ENCODE results near the gene KRTAP4-8.

GRCh38 chr17:41061964-41062363, 36.0 kb downstream of the KRTAP4-8 start:
- TF ChIP-seq, protein P1, sequence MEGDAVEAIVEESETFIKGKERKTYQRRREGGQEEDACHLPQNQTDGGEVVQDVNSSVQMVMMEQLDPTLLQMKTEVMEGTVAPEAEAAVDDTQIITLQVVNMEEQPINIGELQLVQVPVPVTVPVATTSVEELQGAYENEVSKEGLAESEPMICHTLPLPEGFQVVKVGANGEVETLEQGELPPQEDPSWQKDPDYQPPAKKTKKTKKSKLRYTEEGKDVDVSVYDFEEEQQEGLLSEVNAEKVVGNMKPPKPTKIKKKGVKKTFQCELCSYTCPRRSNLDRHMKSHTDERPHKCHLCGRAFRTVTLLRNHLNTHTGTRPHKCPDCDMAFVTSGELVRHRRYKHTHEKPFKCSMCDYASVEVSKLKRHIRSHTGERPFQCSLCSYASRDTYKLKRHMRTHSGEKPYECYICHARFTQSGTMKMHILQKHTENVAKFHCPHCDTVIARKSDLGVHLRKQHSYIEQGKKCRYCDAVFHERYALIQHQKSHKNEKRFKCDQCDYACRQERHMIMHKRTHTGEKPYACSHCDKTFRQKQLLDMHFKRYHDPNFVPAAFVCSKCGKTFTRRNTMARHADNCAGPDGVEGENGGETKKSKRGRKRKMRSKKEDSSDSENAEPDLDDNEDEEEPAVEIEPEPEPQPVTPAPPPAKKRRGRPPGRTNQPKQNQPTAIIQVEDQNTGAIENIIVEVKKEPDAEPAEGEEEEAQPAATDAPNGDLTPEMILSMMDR (IDR thresholded peaks at IDR 0.05) = no peak
- TF ChIP-seq POLR2A (IDR thresholded peaks at IDR 0.05) = no peak

Measured in right lobe of liver (tissue), 4 donors.